ENCODE measurements around the gene NCOA1.

DNA sequence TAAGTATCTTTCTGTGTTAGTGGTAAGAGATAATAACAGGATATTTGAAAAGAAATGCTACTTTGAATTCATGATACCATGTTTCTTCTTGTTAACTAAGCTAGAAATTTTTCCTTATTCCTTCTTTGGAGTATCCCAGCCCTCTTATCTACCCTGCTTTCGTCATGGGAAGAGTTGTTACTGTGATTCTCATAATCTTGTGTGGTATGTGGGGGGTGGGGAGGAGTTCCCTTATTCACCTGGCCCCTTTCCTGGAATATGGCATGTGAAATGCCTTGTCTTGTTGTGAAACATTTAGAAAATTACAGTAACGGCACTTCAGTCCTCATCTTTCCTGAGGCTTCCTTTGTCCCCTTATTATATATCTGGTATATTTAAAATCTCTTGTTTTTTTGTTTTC is 129.9 kb downstream of the NCOA1 start:
- TF ChIP-seq CTCF (IDR thresholded peaks at IDR 0.05 in 4 of 5, conservative IDR thresholded peaks at IDR 0.05 in 1 of 5): no peak
- no peak for TF ChIP-seq POLR2A (IDR thresholded peaks at IDR 0.05)
